Activated T-cell treated with anti-CD3 and anti-CD28 coated beads, Interleukin-2, amount 50 U/mL, for 24 hours (primary cell): ENCODE data around the gene PDIA2.
"Not testable (repeated sequence)": the region's sequence is repeated elsewhere in the genome, so short reads cannot be mapped to it uniquely, and the experiment has no call there.

Experiments used
- DNase-seq: peaks from one replicate; pipeline ENCODE4 v3.0.0-alpha.2; 2020
- H3K27ac Mint-ChIP-seq: 2 replicates; pipeline ENCODE4 v1.8.0; 2020; ENCODE audit warnings: mild to moderate bottlenecking, mixed read lengths
- H3K27me3 Mint-ChIP-seq: 2 replicates; pipeline ENCODE4 v1.8.0; 2020; ENCODE audit warnings: mixed read lengths
- H3K36me3 Mint-ChIP-seq: 2 replicates; pipeline ENCODE4 v1.8.0; 2020; ENCODE audit warnings: low read depth, mixed read lengths
- H3K4me1 Mint-ChIP-seq: 2 replicates; pipeline ENCODE4 v1.8.0; 2020; ENCODE audit warnings: low read depth, mixed read lengths
- H3K4me3 Mint-ChIP-seq: 2 replicates; pipeline ENCODE4 v1.8.0; 2020; ENCODE audit warnings: mild to moderate bottlenecking, moderate library complexity, mixed read lengths
- H3K9me3 Mint-ChIP-seq: 2 replicates; pipeline ENCODE4 v1.8.0; 2020; ENCODE audit warnings: mixed read lengths

PDIA2 gene

GRCh38 chr16:259226-259625, 23.7 kb upstream of the PDIA2 start:
- Mint-ChIP-seq H3K9me3 (no peaks in the 10 kb centered on the region), H3K4me1 (peaks cover 14% of the 10 kb centered on the region), H3K27me3 (no peaks in the 10 kb centered on the region), H3K27ac (no peak overlapping the region), H3K36me3 (peaks cover 57% of the 10 kb centered on the region), H3K4me3 (no peak overlapping the region)
- no peak for DNase-seq

GRCh38 chr16:259814-260253, 23.1 kb upstream of the PDIA2 start:
- Mint-ChIP-seq H3K36me3 (peaks cover 52% of the 10 kb centered on the region), H3K4me1 (peaks cover 12% of the 10 kb centered on the region), H3K4me3 (no peak overlapping the region), H3K27me3 (no peaks in the 10 kb centered on the region), H3K27ac (no peak overlapping the region), H3K9me3 (no peaks in the 10 kb centered on the region)
- DNase-seq, result no peak

- peaks cover 10% of the 10 kb centered on the region for H3K4me1 Mint-ChIP-seq
- H3K4me3 Mint-ChIP-seq, result no peak overlapping the region
- H3K36me3 Mint-ChIP-seq, result peaks cover 50% of the 10 kb centered on the region
- H3K9me3 Mint-ChIP-seq, result no peaks in the 10 kb centered on the region
- no peak for DNase-seq
- no peak overlapping the region for H3K27ac Mint-ChIP-seq
- no peaks in the 10 kb centered on the region for H3K27me3 Mint-ChIP-seq
These were observed 22.6 kb upstream of the PDIA2 start for GRCh38 chr16:260326-260725.

- H3K27ac Mint-ChIP-seq, result no peak overlapping the region
- no peak for DNase-seq
- H3K36me3 Mint-ChIP-seq, result peaks cover 42% of the 10 kb centered on the region
- no peaks in the 10 kb centered on the region for H3K9me3 Mint-ChIP-seq
- no peak overlapping the region for H3K4me3 Mint-ChIP-seq
- no peaks in the 10 kb centered on the region for H3K27me3 Mint-ChIP-seq
- H3K4me1 Mint-ChIP-seq, result peaks cover 8% of the 10 kb centered on the region
These were observed 21.8 kb upstream of the PDIA2 start for GRCh38 chr16:261031-261691.

- Mint-ChIP-seq H3K4me1 (peaks cover 8% of the 10 kb centered on the region), H3K36me3 (peaks cover 41% of the 10 kb centered on the region), H3K9me3 (no peaks in the 10 kb centered on the region), H3K27ac (no peak overlapping the region), H3K27me3 (no peaks in the 10 kb centered on the region), H3K4me3 (no peak overlapping the region)
- DNase-seq, result no peak
These were observed 20.7 kb upstream of the PDIA2 start for GRCh38 chr16:262121-262745.

GRCh38 chr16:263182-263774, 19.7 kb upstream of the PDIA2 start:
- Mint-ChIP-seq H3K36me3 (peaks cover 37% of the 10 kb centered on the region), H3K4me3 (no peak overlapping the region), H3K4me1 (peaks cover 8% of the 10 kb centered on the region), H3K27me3 (no peaks in the 10 kb centered on the region), H3K9me3 (no peaks in the 10 kb centered on the region), H3K27ac (no peak overlapping the region)
- no peak for DNase-seq

- Mint-ChIP-seq H3K36me3 (peaks cover 37% of the 10 kb centered on the region), H3K27ac (no peak overlapping the region)
These were observed 19.0 kb upstream of the PDIA2 start for GRCh38 chr16:263944-264343.

GRCh38 chr16:264440-264951, 18.5 kb upstream of the PDIA2 start:
- H3K36me3 Mint-ChIP-seq, result peaks cover 31% of the 10 kb centered on the region
- H3K4me3 Mint-ChIP-seq, result no peak overlapping the region
- H3K9me3 Mint-ChIP-seq, result no peaks in the 10 kb centered on the region
- H3K27me3 Mint-ChIP-seq, result no peaks in the 10 kb centered on the region
- H3K27ac Mint-ChIP-seq, result no peak overlapping the region
- peaks cover 2% of the 10 kb centered on the region for H3K4me1 Mint-ChIP-seq
- no peak for DNase-seq

More at GRCh38 chr16:263944-264343, 19.0 kb upstream of the PDIA2 start:
- Mint-ChIP-seq H3K4me3 (no peak overlapping the region), H3K4me1 (peaks cover 7% of the 10 kb centered on the region), H3K9me3 (no peaks in the 10 kb centered on the region), H3K27me3 (no peaks in the 10 kb centered on the region)
- no peak for DNase-seq

GRCh38 chr16:265002-265529, 17.9 kb upstream of the PDIA2 start:
- Mint-ChIP-seq H3K4me3 (no peak overlapping the region), H3K27me3 (no peaks in the 10 kb centered on the region), H3K9me3 (no peaks in the 10 kb centered on the region), H3K4me1 (peaks cover 2% of the 10 kb centered on the region), H3K36me3 (peaks cover 29% of the 10 kb centered on the region), H3K27ac (no peak overlapping the region)
- no peak for DNase-seq

GRCh38 chr16:265711-266110, 17.3 kb upstream of the PDIA2 start:
- no peak overlapping the region for H3K4me3 Mint-ChIP-seq
- DNase-seq, result no peak
- no peaks in the 10 kb centered on the region for H3K27me3 Mint-ChIP-seq
- no peaks in the 10 kb centered on the region for H3K9me3 Mint-ChIP-seq
- peaks cover 23% of the 10 kb centered on the region for H3K36me3 Mint-ChIP-seq
- no peak overlapping the region for H3K27ac Mint-ChIP-seq
- peaks cover 2% of the 10 kb centered on the region for H3K4me1 Mint-ChIP-seq

- Mint-ChIP-seq H3K9me3 (no peaks in the 10 kb centered on the region), H3K36me3 (peaks cover 16% of the 10 kb centered on the region), H3K27me3 (no peaks in the 10 kb centered on the region), H3K4me1 (peaks cover 2% of the 10 kb centered on the region), H3K4me3 (no peak overlapping the region), H3K27ac (no peak overlapping the region)
- no peak for DNase-seq
These were observed 16.5 kb upstream of the PDIA2 start for GRCh38 chr16:266258-267164.

GRCh38 chr16:267562-267961, 15.4 kb upstream of the PDIA2 start:
- H3K27ac Mint-ChIP-seq, H3K27me3 Mint-ChIP-seq, DNase-seq, H3K36me3 Mint-ChIP-seq, H3K9me3 Mint-ChIP-seq, H3K4me1 Mint-ChIP-seq, H3K4me3 Mint-ChIP-seq: not testable (repeated sequence)

GRCh38 chr16:268141-269053, 14.6 kb upstream of the PDIA2 start:
- no peaks in the 10 kb centered on the region for H3K27me3 Mint-ChIP-seq
- no peak overlapping the region for H3K27ac Mint-ChIP-seq
- peaks cover 2% of the 10 kb centered on the region for H3K4me1 Mint-ChIP-seq
- H3K4me3 Mint-ChIP-seq, result no peak overlapping the region
- H3K9me3 Mint-ChIP-seq, result no peaks in the 10 kb centered on the region
- peaks cover 5% of the 10 kb centered on the region for H3K36me3 Mint-ChIP-seq
- DNase-seq, result no peak
